Neural progenitor cell (in vitro differentiated cells): ENCODE measurements around the gene CADM1.

Experiments used
- EZH2 ChIP-seq: fragments of 200-600 bp; sonication (generic); IDR thresholded peaks from 2 replicates; pipeline ENCODE4 v1.6.1; 2017; ENCODE audit warnings: antibody characterized with exemption, mild to moderate bottlenecking, moderate library complexity
- EZH2phosphoT487 ChIP-seq: fragments of 200-600 bp; sonication (generic); IDR thresholded peaks from 2 replicates; pipeline ENCODE4 v1.6.1; 2017; ENCODE audit warnings: antibody characterized with exemption
- TF ChIP-seq, protein P1 (sequence below): fragments of 200-600 bp; sonication (generic); IDR thresholded peaks from 2 replicates; pipeline ENCODE4 v1.5.1; 2017; ENCODE audit warnings: antibody characterized with exemption, mild to moderate bottlenecking

DNA sequence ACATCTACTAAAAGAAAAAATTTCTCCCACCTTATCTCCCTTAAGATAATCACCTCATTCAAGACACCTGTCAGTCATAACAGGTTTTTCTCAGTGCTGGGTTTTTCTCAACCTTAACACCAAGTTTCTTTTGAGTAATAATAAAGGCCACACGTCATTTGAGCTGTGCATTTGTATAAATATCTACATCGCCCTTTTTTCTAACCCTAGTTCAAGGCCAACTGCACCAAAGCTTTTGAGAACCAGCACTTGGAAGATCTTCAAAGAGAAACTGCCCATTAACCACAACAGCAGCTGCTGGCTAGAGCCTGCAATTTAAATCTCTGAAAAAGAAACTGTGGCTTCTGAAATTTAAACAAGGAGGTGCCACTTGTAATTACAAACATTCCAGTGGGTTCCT is 6.9 kb downstream of the CADM1 start:
- TF ChIP-seq EZH2 (no peak), EZH2phosphoT487 (no peak)
- TF ChIP-seq, protein P1, sequence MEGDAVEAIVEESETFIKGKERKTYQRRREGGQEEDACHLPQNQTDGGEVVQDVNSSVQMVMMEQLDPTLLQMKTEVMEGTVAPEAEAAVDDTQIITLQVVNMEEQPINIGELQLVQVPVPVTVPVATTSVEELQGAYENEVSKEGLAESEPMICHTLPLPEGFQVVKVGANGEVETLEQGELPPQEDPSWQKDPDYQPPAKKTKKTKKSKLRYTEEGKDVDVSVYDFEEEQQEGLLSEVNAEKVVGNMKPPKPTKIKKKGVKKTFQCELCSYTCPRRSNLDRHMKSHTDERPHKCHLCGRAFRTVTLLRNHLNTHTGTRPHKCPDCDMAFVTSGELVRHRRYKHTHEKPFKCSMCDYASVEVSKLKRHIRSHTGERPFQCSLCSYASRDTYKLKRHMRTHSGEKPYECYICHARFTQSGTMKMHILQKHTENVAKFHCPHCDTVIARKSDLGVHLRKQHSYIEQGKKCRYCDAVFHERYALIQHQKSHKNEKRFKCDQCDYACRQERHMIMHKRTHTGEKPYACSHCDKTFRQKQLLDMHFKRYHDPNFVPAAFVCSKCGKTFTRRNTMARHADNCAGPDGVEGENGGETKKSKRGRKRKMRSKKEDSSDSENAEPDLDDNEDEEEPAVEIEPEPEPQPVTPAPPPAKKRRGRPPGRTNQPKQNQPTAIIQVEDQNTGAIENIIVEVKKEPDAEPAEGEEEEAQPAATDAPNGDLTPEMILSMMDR = no peak
